ENCODE measurements around the gene TTC23.
A peak's percentile ranks its signal among the peaks of the same experiment; 100 is the strongest.

TTC23 gene

GRCh38 chr15:99102332-99103235 lies 146.8 kb downstream of the TTC23 start:
- Histone ChIP-seq H3K27me3 (ENCODE audit: insufficient read depth, poor library complexity, severe bottlenecking) (peaks cover 45% of the 10 kb centered on the region), H3K4me3 (replicated peaks; ENCODE audit: insufficient read depth, low read length) (no peak overlapping the region), H3K27ac (replicated peaks) (no peak overlapping the region)
- DNase-seq (ENCODE audit: low read depth in 1 of 2, low spot score in 1 of 2) = no peak
- no peak for TF ChIP-seq POLR2AphosphoS5 (IDR thresholded peaks at IDR 0.05; ENCODE audit: low read depth)
- TF ChIP-seq SPI1 (IDR thresholded peaks at IDR 0.05; ENCODE audit: borderline replicate concordance, low read depth) = no peak
- no peak for TF ChIP-seq CTCF (IDR thresholded peaks at IDR 0.05; ENCODE audit: insufficient read depth, low read length)
- TF ChIP-seq REST (IDR thresholded peaks at IDR 0.05; ENCODE audit: insufficient replicate concordance, low read depth) = no peak
- no peak for TF ChIP-seq GABPA (IDR thresholded peaks at IDR 0.05; ENCODE audit: low read depth)

GRCh38 chr15:99101501-99101900 lies 147.9 kb downstream of the TTC23 start:
- Histone ChIP-seq H3K27me3 (ENCODE audit: insufficient read depth, poor library complexity, severe bottlenecking) (peaks cover 37% of the 10 kb centered on the region), H3K4me3 (replicated peaks; ENCODE audit: insufficient read depth, low read length) (no peak overlapping the region), H3K27ac (replicated peaks) (no peak overlapping the region)
- TF ChIP-seq REST (IDR thresholded peaks at IDR 0.05; ENCODE audit: insufficient replicate concordance, low read depth) (no peak), GABPA (IDR thresholded peaks at IDR 0.05; ENCODE audit: low read depth) (no peak), SPI1 (IDR thresholded peaks at IDR 0.05; ENCODE audit: borderline replicate concordance, low read depth) (no peak), CTCF (IDR thresholded peaks at IDR 0.05; ENCODE audit: insufficient read depth, low read length) (no peak), POLR2AphosphoS5 (IDR thresholded peaks at IDR 0.05; ENCODE audit: low read depth) (no peak)
- DNase-seq (ENCODE audit: low read depth in 1 of 2, low spot score in 1 of 2) = no peak

GRCh38 chr15:99100245-99101173 lies 148.9 kb downstream of the TTC23 start:
- H3K27me3 ChIP-seq (ENCODE audit: insufficient read depth, poor library complexity, severe bottlenecking) = peaks cover 29% of the 10 kb centered on the region

More at GRCh38 chr15:99100245-99101173, 148.9 kb downstream of the TTC23 start:
- DNase-seq (ENCODE audit: low read depth in 1 of 2, low spot score in 1 of 2) = peak; percentile 21 to 59
- TF ChIP-seq POLR2AphosphoS5 (IDR thresholded peaks at IDR 0.05; ENCODE audit: low read depth) = no peak
- TF ChIP-seq CTCF (IDR thresholded peaks at IDR 0.05; ENCODE audit: insufficient read depth, low read length) = peak; percentile 30
- no peak overlapping the region for H3K27ac ChIP-seq (replicated peaks)
- peak overlapping the region; percentile 16; the same call in 1 of the 2 replicates for H3K4me3 ChIP-seq (replicated peaks; ENCODE audit: insufficient read depth, low read length)
